T-cell (primary cell): Measurements from ENCODE around the gene HLTF. TPM values are rescaled to one million over a fixed set of nuclear protein-coding genes. Genes with fewer than 3 reads are reported as not detected.

Source experiments
- ATAC-seq, 4 experiments: fragments of 200-7000 bp in 3 of 4; fragments of 150-1000 bp in 1 of 4; cut with Tn5 transposase; replicated peaks in 1 of 4; 1 replicate in 3 of 4; 2 replicates in 1 of 4; pipeline ENCODE4 v1.10.0; 2021; ENCODE audit warnings: moderate library complexity in 3 of 4, mild to moderate bottlenecking in 2 of 4, moderate number of reproducible peaks in 1 of 4
- CTCF ChIA-PET, 2 donors: fragments of 300-600 bp; sonication (Branson Sonifier 250); formaldehyde crosslinking; loops; one replicate each; lab custom pipeline; 2022; ENCODE audit warnings: antibody characterized with exemption in 2 of 2; lab: Charles Lee
- POLR2A ChIA-PET, 2 donors: fragments of 300-600 bp; sonication (Branson Sonifier 250); formaldehyde crosslinking; loops; one replicate each; lab custom pipeline; 2022; ENCODE audit warnings: antibody characterized with exemption in 2 of 2; lab: Charles Lee
- DNase-seq, 35 experiments: peaks; one replicate each; pipeline versions ENCODE4 v3.0.0 to v3.0.0-alpha.2; 2013 to 2023
- H3K27ac ChIP-seq: one replicate; pipeline ENCODE4 v1.5.1; 2013; ENCODE audit warnings: low read length
- H3K27me3 ChIP-seq, 2 experiments: replicated peaks in 1 of 2; 1 replicate in 1 of 2; 2 replicates in 1 of 2; pipeline versions ENCODE4 v1.6.1 to v1.7.0; 2013; ENCODE audit warnings: low read length in 1 of 2, mixed read lengths in 1 of 2; ENCODE audit not compliant: control insufficient read depth in 2 of 2, insufficient read depth in 2 of 2; ENCODE audit errors: extremely low read depth in 1 of 2
- H3K36me3 ChIP-seq, 2 donors: 1 replicate in 1 of 2; 2 replicates in 1 of 2; pipeline versions ENCODE4 v1.6.1 to v1.7.0; 2013; ENCODE audit warnings: low read length in 1 of 2; ENCODE audit not compliant: control insufficient read depth in 2 of 2, insufficient read depth in 1 of 2; ENCODE audit errors: extremely low read depth in 1 of 2
- H3K4me1 ChIP-seq, 2 experiments: 1 replicate in 1 of 2; 2 replicates in 1 of 2; pipeline versions ENCODE4 v1.6.1 to v1.7.0; 2013; ENCODE audit warnings: low read length in 2 of 2, mixed read lengths in 1 of 2; ENCODE audit not compliant: insufficient read depth in 2 of 2, control insufficient read depth in 1 of 2; ENCODE audit errors: extremely low read depth in 1 of 2
- H3K4me3 ChIP-seq, 2 donors: 1 replicate in 1 of 2; 2 replicates in 1 of 2; pipeline versions ENCODE4 v1.5.1 to v1.7.0; 2013; ENCODE audit warnings: mild to moderate bottlenecking in 2 of 2, low read length in 1 of 2, moderate library complexity in 1 of 2; ENCODE audit not compliant: control insufficient read depth in 1 of 2; ENCODE audit errors: extremely low read depth in 1 of 2
- H3K9me3 ChIP-seq: 2 replicates; pipeline ENCODE4 v1.7.0; 2013
- H3K27ac Mint-ChIP-seq, 2 donors: one replicate each; pipeline ENCODE4 v1.8.0; 2020 to 2021; ENCODE audit warnings: mild to moderate bottlenecking in 2 of 2, mixed read lengths in 2 of 2
- H3K27me3 Mint-ChIP-seq, 2 donors: one replicate each; pipeline ENCODE4 v1.8.0; 2021 to 2022; ENCODE audit warnings: mixed read lengths in 2 of 2
- H3K36me3 Mint-ChIP-seq: one replicate; pipeline ENCODE4 v1.8.0; 2021; ENCODE audit warnings: mixed read lengths
- H3K4me1 Mint-ChIP-seq, 3 donors: one replicate each; pipeline ENCODE4 v1.8.0; 2020 to 2022; ENCODE audit warnings: mixed read lengths in 3 of 3, mild to moderate bottlenecking in 1 of 3
- H3K4me3 Mint-ChIP-seq, 3 donors: one replicate each; pipeline ENCODE4 v1.8.0; 2020 to 2022; ENCODE audit warnings: mild to moderate bottlenecking in 3 of 3, mixed read lengths in 3 of 3, moderate library complexity in 3 of 3
- H3K9me3 Mint-ChIP-seq, 3 donors: one replicate each; pipeline ENCODE4 v1.8.0; 2020 to 2022; ENCODE audit warnings: mixed read lengths in 3 of 3
- WGBS: methylation state at CpG from one replicate; pipeline ENCODE4 v1.1.5; 2013; ENCODE audit warnings: missing lambda C conversion rate; ENCODE audit not compliant: insufficient coverage; 5-methylcytosine and 5-hydroxymethylcytosine counted together
- total RNA-seq, 35 experiments: library from RNA in 6 of 35; stranded (reverse) in 6 of 35; fragments of 120-200 nt in 1 of 35; gene quantifications; one replicate each; pipeline versions ENCODE4 v1.2.1 to v1.2.4 and lab custom pipeline; 2013 to 2026

The HLTF gene
- total RNA-seq, 5 donors from 2014 or later (not counting 1 experiment from before 2014, with no cell fraction given), result 12.5 to 25.4 (median 19.1) TPM

GRCh38 chr3:148998715-148999423, 87.5 kb downstream of the HLTF start:
- H3K36me3 Mint-ChIP-seq, result peaks cover 42% of the 10 kb centered on the region
- Histone ChIP-seq H3K27ac (peak overlapping the region; percentile 57), H3K27me3 (no peaks in the 10 kb centered on the region), H3K4me1 (peaks cover 8 to 10% of the 10 kb centered on the region in 2 experiments), H3K36me3 (peaks cover 2 to 40% of the 10 kb centered on the region in 2 donors), H3K9me3 (no peaks in the 10 kb centered on the region), H3K4me3 (no peak overlapping the region)
- H3K27ac Mint-ChIP-seq, result peak overlapping the region; percentile 89 to 91
- peaks cover 16 to 49% (median 37%) of the 10 kb centered on the region in 3 donors for H3K4me1 Mint-ChIP-seq
- peak overlapping the region in 1 of 3 donors; percentile 28 for H3K4me3 Mint-ChIP-seq
- WGBS, result no CpG with 5 or more reads among the region's 7 CpGs
- ATAC-seq (peak; percentile 58 to 77 (median 64)), DNase-seq (peak in 1 of 35 experiments; percentile 45)
- H3K27me3 Mint-ChIP-seq, result no peaks in the 10 kb centered on the region
- no peaks in the 10 kb centered on the region for H3K9me3 Mint-ChIP-seq
- ChIA-PET CTCF (interaction anchor here in 1 of 2 donors (0.5 to 1.2 kb wide), 2 partner anchors 11 to 53 kb away, joined by 6 to 7 read pairs; no protein-coding TSS in a partner anchor), POLR2A (interaction anchor here in 1 of 2 donors (0.6 kb wide), 1 partner anchor 11 kb away, joined by 5 read pairs; no protein-coding TSS in a partner anchor)

- Histone ChIP-seq H3K36me3 (peaks cover 2 to 35% of the 10 kb centered on the region in 2 donors), H3K27ac (peak overlapping the region; percentile 57), H3K4me1 (peaks cover 8% of the 10 kb centered on the region in 2 experiments), H3K4me3 (no peak overlapping the region), H3K9me3 (no peaks in the 10 kb centered on the region), H3K27me3 (no peaks in the 10 kb centered on the region)
- no peak for DNase-seq
- peak overlapping the region; percentile 89 to 91 for H3K27ac Mint-ChIP-seq
- no CpG with 5 or more reads among the region's 5 CpGs for WGBS
- H3K9me3 Mint-ChIP-seq, result no peaks in the 10 kb centered on the region
- peaks cover 42% of the 10 kb centered on the region for H3K36me3 Mint-ChIP-seq
- CTCF ChIA-PET, result interaction anchor here in 1 of 2 donors (1.2 kb wide), 1 partner anchor 11 kb away, joined by 7 read pairs; no protein-coding TSS in a partner anchor
- no peaks in the 10 kb centered on the region for H3K27me3 Mint-ChIP-seq
- no peak for ATAC-seq
- peaks cover 19 to 50% (median 39%) of the 10 kb centered on the region in 3 donors for H3K4me1 Mint-ChIP-seq
- H3K4me3 Mint-ChIP-seq, result no peak overlapping the region
- POLR2A ChIA-PET, result no interaction called here
Observed at GRCh38 chr3:148998297-148998696, 88.0 kb downstream of the HLTF start.

- Mint-ChIP-seq H3K36me3 (peaks cover 42% of the 10 kb centered on the region), H3K4me1 (peaks cover 26 to 57% (median 45%) of the 10 kb centered on the region in 3 donors), H3K27me3 (no peaks in the 10 kb centered on the region), H3K4me3 (no peak overlapping the region), H3K27ac (peak overlapping the region; percentile 75 to 76), H3K9me3 (no peaks in the 10 kb centered on the region)
- H3K27me3 ChIP-seq, result no peaks in the 10 kb centered on the region
- ATAC-seq (no peak), DNase-seq (no peak)
- POLR2A ChIA-PET, result no interaction called here
- CTCF ChIA-PET, result no interaction called here
- H3K4me1 ChIP-seq, result peaks cover 8 to 15% of the 10 kb centered on the region in 2 experiments
- no CpG with 5 or more reads among the region's 1 CpG for WGBS
- H3K4me3 ChIP-seq, result no peak overlapping the region
- peaks cover 2 to 35% of the 10 kb centered on the region in 2 donors for H3K36me3 ChIP-seq
- no peaks in the 10 kb centered on the region for H3K9me3 ChIP-seq
- H3K27ac ChIP-seq, result no peak overlapping the region
Observed at GRCh38 chr3:148997623-148998022, 88.7 kb downstream of the HLTF start.

GRCh38 chr3:148992635-148993255, 93.6 kb downstream of the HLTF start:
- WGBS, result 82% methylated on average over 6 of the region's 10 CpGs

GRCh38 chr3:148992027-148992634, 94.2 kb downstream of the HLTF start:
- Histone ChIP-seq H3K27me3 (no peaks in the 10 kb centered on the region), H3K36me3 (peaks cover 0 to 24% of the 10 kb centered on the region in 2 donors), H3K4me1 (peaks cover 0 to 22% of the 10 kb centered on the region in 2 experiments), H3K4me3 (peak overlapping the region; percentile 54 to 64), H3K9me3 (no peaks in the 10 kb centered on the region), H3K27ac (peak overlapping the region; percentile 40)
- peak overlapping the region; percentile 74 to 79 (median 75) for H3K4me3 Mint-ChIP-seq
- CTCF ChIA-PET, result interaction anchor here in 1 of 2 donors (0.7 to 1.4 kb wide), 2 partner anchors 8 to 37 kb away, joined by 3 to 8 read pairs; no protein-coding TSS in a partner anchor
- under 1% methylated on average over 32 of the region's 34 CpGs for WGBS
- DNase-seq (peak in 12 of 35 experiments; percentile 3 to 44 (median 14)), ATAC-seq (peak; percentile 0 to 29 (median 22))
- peak overlapping the region; percentile 70 to 72 for H3K27ac Mint-ChIP-seq
- no peaks in the 10 kb centered on the region for H3K9me3 Mint-ChIP-seq
- peaks cover 29 to 46% (median 46%) of the 10 kb centered on the region in 3 donors for H3K4me1 Mint-ChIP-seq
- peaks cover 21% of the 10 kb centered on the region for H3K36me3 Mint-ChIP-seq
- H3K27me3 Mint-ChIP-seq, result no peaks in the 10 kb centered on the region
- POLR2A ChIA-PET, result interaction anchor here in 1 of 2 donors (0.6 to 1.4 kb wide), 2 partner anchors 11 to 17 kb away, joined by 4 to 5 read pairs; no protein-coding TSS in a partner anchor

More at GRCh38 chr3:148992635-148993255, 93.6 kb downstream of the HLTF start:
- H3K4me1 Mint-ChIP-seq, result peaks cover 29 to 47% (median 46%) of the 10 kb centered on the region in 3 donors
- Histone ChIP-seq H3K9me3 (no peaks in the 10 kb centered on the region), H3K36me3 (peaks cover 0 to 26% of the 10 kb centered on the region in 2 donors), H3K27me3 (no peaks in the 10 kb centered on the region), H3K4me1 (peaks cover 0 to 22% of the 10 kb centered on the region in 2 experiments), H3K4me3 (peak overlapping the region in 1 of 2 donors; percentile 64), H3K27ac (peak overlapping the region; percentile 40)
- DNase-seq (no peak), ATAC-seq (no peak)
- peak overlapping the region; percentile 70 to 72 for H3K27ac Mint-ChIP-seq
- peaks cover 21% of the 10 kb centered on the region for H3K36me3 Mint-ChIP-seq
- peak overlapping the region; percentile 74 to 79 (median 75) for H3K4me3 Mint-ChIP-seq
- ChIA-PET POLR2A (no interaction called here), CTCF (interaction anchor here in 1 of 2 donors (0.9 to 1.4 kb wide), 2 partner anchors 8 to 16 kb away, joined by 3 to 8 read pairs; no protein-coding TSS in a partner anchor)
- H3K27me3 Mint-ChIP-seq, result no peaks in the 10 kb centered on the region
- no peaks in the 10 kb centered on the region for H3K9me3 Mint-ChIP-seq
